ENCODE results near the gene MSANTD3. TPM values are rescaled to one million over a fixed set of nuclear protein-coding genes. Genes with fewer than 3 reads are reported as not detected.

The MSANTD3 gene
- total RNA-seq, 1 experiment from 2014 or later: 25.9 TPM

DNA sequence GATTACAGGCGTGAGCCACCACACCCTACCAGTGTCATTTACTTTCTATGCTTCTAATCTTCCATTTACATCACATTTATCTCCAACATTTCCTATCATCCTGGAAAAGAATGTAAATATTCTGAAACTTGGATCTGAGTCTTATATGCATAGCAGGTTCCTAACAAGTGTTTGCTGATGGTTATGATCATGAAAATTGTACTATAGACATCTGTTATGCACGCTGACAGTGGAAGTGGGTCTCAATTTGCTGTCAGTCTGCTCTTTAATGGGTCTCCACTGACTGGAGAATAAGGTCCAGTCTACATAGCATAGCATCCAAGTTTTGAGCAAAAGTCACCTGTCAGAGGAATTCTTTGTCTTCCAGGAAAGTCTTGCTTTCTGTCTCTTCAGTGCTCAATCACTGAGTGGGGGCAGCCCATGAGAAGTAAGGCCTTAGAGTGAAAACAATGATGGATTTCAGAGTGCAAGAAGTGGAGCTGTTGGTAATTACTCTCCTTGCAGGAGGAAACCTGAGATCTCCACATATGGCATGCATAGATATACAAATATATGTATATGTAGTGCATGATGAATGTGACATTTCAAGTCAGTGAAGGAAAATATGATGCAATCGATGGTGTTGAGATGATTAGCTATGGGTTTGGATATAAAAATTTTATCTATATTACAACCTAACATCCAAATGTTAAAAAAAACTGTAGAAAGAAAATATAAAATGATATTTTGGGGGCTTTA lies 29.2 kb upstream of the MSANTD3 start:
- ChIA-PET CTCF (no interaction called here), POLR2A (no interaction called here)
- no peak overlapping the region for H3K27ac Mint-ChIP-seq (ENCODE audit: unreplicated experiment)
- H3K9me3 Mint-ChIP-seq (ENCODE audit: unreplicated experiment): no peaks in the 10 kb centered on the region
- no peaks in the 10 kb centered on the region for H3K9me3 ChIP-seq
- DNase-seq: no peak
- TF ChIP-seq, protein P1, sequence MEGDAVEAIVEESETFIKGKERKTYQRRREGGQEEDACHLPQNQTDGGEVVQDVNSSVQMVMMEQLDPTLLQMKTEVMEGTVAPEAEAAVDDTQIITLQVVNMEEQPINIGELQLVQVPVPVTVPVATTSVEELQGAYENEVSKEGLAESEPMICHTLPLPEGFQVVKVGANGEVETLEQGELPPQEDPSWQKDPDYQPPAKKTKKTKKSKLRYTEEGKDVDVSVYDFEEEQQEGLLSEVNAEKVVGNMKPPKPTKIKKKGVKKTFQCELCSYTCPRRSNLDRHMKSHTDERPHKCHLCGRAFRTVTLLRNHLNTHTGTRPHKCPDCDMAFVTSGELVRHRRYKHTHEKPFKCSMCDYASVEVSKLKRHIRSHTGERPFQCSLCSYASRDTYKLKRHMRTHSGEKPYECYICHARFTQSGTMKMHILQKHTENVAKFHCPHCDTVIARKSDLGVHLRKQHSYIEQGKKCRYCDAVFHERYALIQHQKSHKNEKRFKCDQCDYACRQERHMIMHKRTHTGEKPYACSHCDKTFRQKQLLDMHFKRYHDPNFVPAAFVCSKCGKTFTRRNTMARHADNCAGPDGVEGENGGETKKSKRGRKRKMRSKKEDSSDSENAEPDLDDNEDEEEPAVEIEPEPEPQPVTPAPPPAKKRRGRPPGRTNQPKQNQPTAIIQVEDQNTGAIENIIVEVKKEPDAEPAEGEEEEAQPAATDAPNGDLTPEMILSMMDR (IDR thresholded peaks at IDR 0.05; ENCODE audit: insufficient read depth in 1 of 2, low read depth in 1 of 2, low read length in 1 of 2, severe bottlenecking in 1 of 2, unreplicated experiment in 1 of 2): no peak
- no peak overlapping the region for H3K4me3 ChIP-seq (ENCODE audit: low read depth, low read length)
- H3K36me3 ChIP-seq (ENCODE audit: control insufficient read depth, insufficient read depth, low read length): no peaks in the 10 kb centered on the region
- no peaks in the 10 kb centered on the region for H3K4me1 ChIP-seq
- no peaks in the 10 kb centered on the region for H3K4me1 Mint-ChIP-seq (ENCODE audit: low read depth, unreplicated experiment)
- H3K4me3 Mint-ChIP-seq (ENCODE audit: unreplicated experiment): no peak overlapping the region
- no peaks in the 10 kb centered on the region for H3K27me3 ChIP-seq (replicated peaks; ENCODE audit: control insufficient read depth, insufficient read depth, low read length)
- H3K36me3 Mint-ChIP-seq (ENCODE audit: insufficient read depth, unreplicated experiment): peaks cover 4% of the 10 kb centered on the region
- no TSS peak for BruUV-seq (replicated peaks)
- intact Hi-C loops (cut with micrococcal nuclease; ENCODE audit: unreplicated experiment): no loop called here
- H3K27me3 Mint-ChIP-seq (ENCODE audit: insufficient read depth, unreplicated experiment): no peaks in the 10 kb centered on the region

GRCh38 chr9:100401042-100401441 lies 25.9 kb upstream of the MSANTD3 start:
- DNase-seq: no peak
- Mint-ChIP-seq H3K9me3 (ENCODE audit: unreplicated experiment) (no peaks in the 10 kb centered on the region), H3K27me3 (ENCODE audit: insufficient read depth, unreplicated experiment) (no peaks in the 10 kb centered on the region), H3K4me3 (ENCODE audit: unreplicated experiment) (no peak overlapping the region), H3K36me3 (ENCODE audit: insufficient read depth, unreplicated experiment) (peaks cover 4% of the 10 kb centered on the region), H3K4me1 (ENCODE audit: low read depth, unreplicated experiment) (no peaks in the 10 kb centered on the region), H3K27ac (ENCODE audit: unreplicated experiment) (no peak overlapping the region)
- Histone ChIP-seq H3K4me3 (ENCODE audit: low read depth, low read length) (no peak overlapping the region), H3K27me3 (replicated peaks; ENCODE audit: control insufficient read depth, insufficient read depth, low read length) (no peaks in the 10 kb centered on the region), H3K9me3 (no peaks in the 10 kb centered on the region), H3K4me1 (no peaks in the 10 kb centered on the region), H3K36me3 (ENCODE audit: control insufficient read depth, insufficient read depth, low read length) (no peaks in the 10 kb centered on the region)
- TF ChIP-seq, protein P1 (IDR thresholded peaks at IDR 0.05; ENCODE audit: insufficient read depth in 1 of 2, low read depth in 1 of 2, low read length in 1 of 2, severe bottlenecking in 1 of 2, unreplicated experiment in 1 of 2): no peak
- intact Hi-C loops (cut with micrococcal nuclease; ENCODE audit: unreplicated experiment): no loop called here
- CTCF ChIA-PET: no interaction called here
- BruUV-seq (replicated peaks): no TSS peak
- POLR2A ChIA-PET: no interaction called here

- TF ChIP-seq, protein P1 (IDR thresholded peaks at IDR 0.05; ENCODE audit: insufficient read depth in 1 of 2, low read depth in 1 of 2, low read length in 1 of 2, severe bottlenecking in 1 of 2, unreplicated experiment in 1 of 2): no peak
- H3K27me3 Mint-ChIP-seq (ENCODE audit: insufficient read depth, unreplicated experiment): no peaks in the 10 kb centered on the region
- Histone ChIP-seq H3K4me3 (ENCODE audit: low read depth, low read length) (no peak overlapping the region), H3K27me3 (replicated peaks; ENCODE audit: control insufficient read depth, insufficient read depth, low read length) (no peaks in the 10 kb centered on the region), H3K9me3 (peaks cover 10% of the 10 kb centered on the region; the same call in 1 of the 2 replicates), H3K4me1 (peaks cover 6% of the 10 kb centered on the region; the same call in 1 of the 2 replicates), H3K36me3 (ENCODE audit: control insufficient read depth, insufficient read depth, low read length) (no peaks in the 10 kb centered on the region)
- H3K4me3 Mint-ChIP-seq (ENCODE audit: unreplicated experiment): no peak overlapping the region
- intact Hi-C loops (cut with micrococcal nuclease; ENCODE audit: unreplicated experiment): no loop called here
- no peak for DNase-seq
- H3K9me3 Mint-ChIP-seq (ENCODE audit: unreplicated experiment): peaks cover 10% of the 10 kb centered on the region
- CTCF ChIA-PET: no interaction called here
- H3K27ac Mint-ChIP-seq (ENCODE audit: unreplicated experiment): no peak overlapping the region
- POLR2A ChIA-PET: no interaction called here
- H3K4me1 Mint-ChIP-seq (ENCODE audit: low read depth, unreplicated experiment): no peaks in the 10 kb centered on the region
- H3K36me3 Mint-ChIP-seq (ENCODE audit: insufficient read depth, unreplicated experiment): no peaks in the 10 kb centered on the region
- no TSS peak for BruUV-seq (replicated peaks)
Observed at GRCh38 chr9:100406962-100407361, 20.0 kb upstream of the MSANTD3 start.

All from Caco-2 (cell line).